Spleen (tissue), 11 donors: ENCODE data around the gene FILIP1L. TPM values are rescaled to one million over a fixed set of nuclear protein-coding genes. Genes with fewer than 3 reads are reported as not detected.

Experiments
- DNase-seq: peaks from one replicate; pipeline ENCODE4 v3.0.0-alpha.2; 2020
- H3K27ac ChIP-seq, 8 donors: fragments of 200-600 bp; sonication (generic) in 7 of 8; 1 replicate in 4 of 8; 2 replicates in 4 of 8; pipeline versions ENCODE4 v1.5.0 to v1.8.0; 2016 to 2021; ENCODE audit warnings: inconsistent platforms in 4 of 8, mild to moderate bottlenecking in 4 of 8, moderate library complexity in 1 of 8
- H3K27me3 ChIP-seq, 7 donors: fragments of 200-600 bp; sonication (generic) in 6 of 7; replicated peaks in 1 of 7; 1 replicate in 4 of 7; 2 replicates in 3 of 7; pipeline versions ENCODE4 v1.5.0 to v1.8.0; 2016 to 2021; ENCODE audit warnings: inconsistent platforms in 3 of 7, mild to moderate bottlenecking in 1 of 7
- H3K36me3 ChIP-seq, 6 donors: fragments of 200-600 bp; sonication (generic) in 5 of 6; 1 replicate in 4 of 6; 2 replicates in 2 of 6; pipeline versions ENCODE4 v1.5.0 to v1.8.0; 2016 to 2021; ENCODE audit warnings: inconsistent platforms in 2 of 6
- H3K4me1 ChIP-seq, 6 donors: fragments of 200-600 bp; sonication (generic) in 5 of 6; 1 replicate in 3 of 6; 2 replicates in 3 of 6; pipeline versions ENCODE4 v1.5.0 to v1.8.0; 2016 to 2021; ENCODE audit warnings: inconsistent platforms in 3 of 6
- H3K4me3 ChIP-seq, 8 donors: fragments of 200-600 bp; sonication (generic) in 7 of 8; 1 replicate in 4 of 8; 2 replicates in 4 of 8; pipeline versions ENCODE4 v1.5.0 to v1.8.0; 2016 to 2021; ENCODE audit warnings: inconsistent platforms in 4 of 8, mild to moderate bottlenecking in 4 of 8, moderate library complexity in 2 of 8
- H3K9me3 ChIP-seq, 8 donors: fragments of 200-600 bp; sonication (generic) in 7 of 8; 1 replicate in 4 of 8; 2 replicates in 4 of 8; pipeline versions ENCODE4 v1.5.0 to v1.8.0; 2016 to 2021; ENCODE audit warnings: inconsistent platforms in 4 of 8
- POLR2A ChIP-seq, 3 donors: fragments of 450-650 bp; IDR thresholded peaks; one replicate each; pipeline ENCODE4 v1.5.1; 2017; ENCODE audit warnings: antibody characterized with exemption in 3 of 3, mild to moderate bottlenecking in 1 of 3
- POLR2AphosphoS5 ChIP-seq, 3 donors: sonication (generic); formaldehyde crosslinking; IDR thresholded peaks; one replicate each; pipeline ENCODE4 v1.5.1; 2017; ENCODE audit warnings: antibody characterized with exemption in 3 of 3
- WGBS, 5 donors: extraction: QIAGEN DNeasy Blood & Tissue Kit in 3 of 5; methylation state at CpG; one replicate each; pipeline versions ENCODE4 v1.1.5 to v1.1.7; 2013 to 2018; 5-methylcytosine and 5-hydroxymethylcytosine counted together
- intact Hi-C: fragments of 100-400 bp; cut with DNase I; formaldehyde crosslinking; loops from one replicate; pipeline ENCODE4 v1.15.0; 2023; ENCODE audit warnings: low total_unique reads
- polyA plus RNA-seq, 3 donors: library from polyadenylated mRNA; stranded (reverse); fragments of 200-250 nt; gene quantifications; one replicate each; pipeline ENCODE4 v1.2.1, GENCODE V29; 2013
- total RNA-seq, 7 donors: library from RNA; depleted of rRNA in 3 of 7; stranded (reverse); fragments of >200 nt in 3 of 7; fragmentation: NEBNext Ultra II Directional in 4 of 7; extraction: Animal tissue kit (Norgen Biotek cat#: 25700) in 4 of 7; gene quantifications; one replicate each; pipeline versions ENCODE4 v1.1.0 to v1.2.1, GENCODE V29; 2016 to 2021
- TF ChIP-seq, protein P1 (sequence below), 11 experiments: fragments of 200-600 bp in 7 of 11; fragments of 450-650 bp in 4 of 11; sonication (generic) in 4 of 11; IDR thresholded peaks in 8 of 11; conservative IDR thresholded peaks in 3 of 11; 1 replicate in 7 of 11; 2 replicates in 4 of 11; pipeline versions ENCODE4 v1.4.0 to v1.8.0; 2016 to 2021; ENCODE audit warnings: antibody characterized with exemption in 11 of 11, inconsistent platforms in 4 of 11, mild to moderate bottlenecking in 1 of 11
- donor health status: healthy with polysubstance abuse.
- donor health status: DM: no; HTN: no; CAD: no; lungs with moderate emphysema.
- donor health status: DM: no; HTN: no; CAD: no.
- donor health status: Bipolar disorder and iron deficiency.
- donor health status: healthy.
- donor health status: DM: no; HTN: no; CAD: no.
- donor health status: DM: yes; HTN: yes; CAD: no.

FILIP1L gene
- total and polyA plus RNA-seq, 10 donors: 11.1 to 47.7 (median 30.9) TPM

DNA sequence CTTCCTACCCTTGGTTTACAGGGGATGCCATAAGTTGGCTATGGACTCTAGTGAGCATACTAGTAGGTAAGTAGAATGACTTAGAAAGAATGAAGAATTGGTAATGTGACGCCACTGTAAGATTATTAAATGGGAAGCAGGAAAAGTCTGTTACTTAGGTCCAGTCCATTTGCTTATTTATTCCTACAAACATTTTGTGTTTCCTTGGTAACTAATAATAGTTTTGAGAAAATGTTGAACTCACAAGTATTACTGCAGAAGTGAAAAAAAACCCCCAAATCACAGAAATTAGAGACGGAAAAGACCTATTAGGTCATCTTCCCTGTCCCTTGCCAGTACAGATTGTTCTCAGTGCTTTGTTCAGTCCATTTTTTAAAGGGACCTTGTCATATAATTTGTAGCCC is 233.2 kb downstream of the FILIP1L start:
- Histone ChIP-seq H3K4me3 (no peak overlapping the region), H3K36me3 (no peaks in the 10 kb centered on the region), H3K4me1 (peaks cover 4 to 43% (median 19%) of the 10 kb centered on the region in 6 donors), H3K27ac (peak overlapping the region in 7 of 8 donors; percentile 22 to 74 (median 65)), H3K27me3 (peaks cover 0 to 2% (median 0%) of the 10 kb centered on the region in 7 donors), H3K9me3 (no peaks in the 10 kb centered on the region)
- intact Hi-C loops: no loop called here
- no peak for DNase-seq
- 51 to 69% (median 64%) methylated on average over 2 of the region's 2 CpGs for WGBS, 5 donors
- TF ChIP-seq POLR2A (IDR thresholded peaks at IDR 0.05) (no peak), POLR2AphosphoS5 (IDR thresholded peaks at IDR 0.05) (no peak)
- TF ChIP-seq, protein P1, sequence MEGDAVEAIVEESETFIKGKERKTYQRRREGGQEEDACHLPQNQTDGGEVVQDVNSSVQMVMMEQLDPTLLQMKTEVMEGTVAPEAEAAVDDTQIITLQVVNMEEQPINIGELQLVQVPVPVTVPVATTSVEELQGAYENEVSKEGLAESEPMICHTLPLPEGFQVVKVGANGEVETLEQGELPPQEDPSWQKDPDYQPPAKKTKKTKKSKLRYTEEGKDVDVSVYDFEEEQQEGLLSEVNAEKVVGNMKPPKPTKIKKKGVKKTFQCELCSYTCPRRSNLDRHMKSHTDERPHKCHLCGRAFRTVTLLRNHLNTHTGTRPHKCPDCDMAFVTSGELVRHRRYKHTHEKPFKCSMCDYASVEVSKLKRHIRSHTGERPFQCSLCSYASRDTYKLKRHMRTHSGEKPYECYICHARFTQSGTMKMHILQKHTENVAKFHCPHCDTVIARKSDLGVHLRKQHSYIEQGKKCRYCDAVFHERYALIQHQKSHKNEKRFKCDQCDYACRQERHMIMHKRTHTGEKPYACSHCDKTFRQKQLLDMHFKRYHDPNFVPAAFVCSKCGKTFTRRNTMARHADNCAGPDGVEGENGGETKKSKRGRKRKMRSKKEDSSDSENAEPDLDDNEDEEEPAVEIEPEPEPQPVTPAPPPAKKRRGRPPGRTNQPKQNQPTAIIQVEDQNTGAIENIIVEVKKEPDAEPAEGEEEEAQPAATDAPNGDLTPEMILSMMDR (IDR thresholded peaks at IDR 0.05 in 8 of 11, conservative IDR thresholded peaks at IDR 0.05 in 3 of 11): no peak

DNA sequence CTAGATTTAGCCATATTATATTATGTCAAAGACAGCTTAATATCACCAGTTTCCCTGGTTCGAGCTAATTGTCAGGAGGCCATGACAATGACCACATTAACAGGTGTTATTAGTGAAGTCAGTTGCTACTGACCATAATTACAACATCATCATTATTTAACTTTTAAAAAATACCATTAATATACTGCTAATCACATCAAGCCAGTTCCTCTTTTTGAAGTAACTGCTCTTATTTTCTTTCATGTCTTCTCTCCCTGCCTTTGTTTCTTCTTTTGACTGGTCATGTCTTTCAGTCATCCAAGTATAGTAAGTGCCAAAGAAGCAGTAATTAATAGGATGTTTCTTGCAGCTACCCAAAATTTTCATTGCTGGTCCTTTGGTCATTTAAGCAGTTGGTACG is 235.0 kb downstream of the FILIP1L start:
- Histone ChIP-seq H3K4me1 (peaks cover 2 to 45% (median 24%) of the 10 kb centered on the region in 6 donors), H3K27me3 (peaks cover 0 to 13% (median 0%) of the 10 kb centered on the region in 7 donors), H3K9me3 (no peaks in the 10 kb centered on the region), H3K36me3 (no peaks in the 10 kb centered on the region), H3K4me3 (no peak overlapping the region), H3K27ac (peak overlapping the region in 2 of 8 donors; percentile 25 to 69)
- 92 to 99% (median 96%) methylated on average over 2 of the region's 2 CpGs for WGBS, 5 donors
- TF ChIP-seq, protein P1 (IDR thresholded peaks at IDR 0.05 in 8 of 11, conservative IDR thresholded peaks at IDR 0.05 in 3 of 11): no peak
- TF ChIP-seq POLR2A (IDR thresholded peaks at IDR 0.05) (no peak), POLR2AphosphoS5 (IDR thresholded peaks at IDR 0.05) (no peak)
- intact Hi-C loops: loop anchor here (10.0 kb wide), 1 partner anchor 166 kb away; no protein-coding TSS in a partner anchor
- DNase-seq: no peak

DNA sequence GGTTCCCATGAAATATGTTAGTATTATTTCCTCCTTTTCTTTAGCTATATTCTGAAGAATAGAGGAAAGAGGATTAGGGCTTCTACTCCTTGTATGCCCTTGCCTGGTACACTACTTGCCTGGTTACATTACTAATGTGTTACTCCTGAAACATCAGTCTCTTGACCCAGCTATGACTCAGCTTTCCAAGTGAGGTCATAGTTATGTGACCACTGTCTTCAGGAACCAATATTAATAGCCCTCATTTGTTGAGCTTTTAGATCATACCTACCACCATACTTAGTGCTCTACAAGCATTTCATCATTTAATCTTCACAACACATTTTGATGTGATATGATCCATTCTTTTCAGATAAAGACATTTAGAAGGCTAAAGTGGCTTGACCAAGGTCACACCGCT is 236.3 kb downstream of the FILIP1L start:
- no peak for DNase-seq
- H3K27ac ChIP-seq: peak overlapping the region in 4 of 8 donors; percentile 23 to 88 (median 85)
- 96 to 100% (median 97%) methylated on average over 1 of the region's 1 CpG for WGBS, 5 donors
- intact Hi-C loops: loop anchor here (10.0 kb wide), 1 partner anchor 167 kb away; no protein-coding TSS in a partner anchor
- no peaks in the 10 kb centered on the region for H3K36me3 ChIP-seq
- H3K27me3 ChIP-seq: peaks cover 0 to 13% (median 0%) of the 10 kb centered on the region in 7 donors
- no peak overlapping the region for H3K4me3 ChIP-seq
- TF ChIP-seq POLR2AphosphoS5 (IDR thresholded peaks at IDR 0.05): no peak
- TF ChIP-seq, protein P1 (IDR thresholded peaks at IDR 0.05 in 8 of 11, conservative IDR thresholded peaks at IDR 0.05 in 3 of 11): no peak
- no peak for TF ChIP-seq POLR2A (IDR thresholded peaks at IDR 0.05)
- H3K4me1 ChIP-seq: peaks cover 0 to 41% (median 22%) of the 10 kb centered on the region in 6 donors
- no peaks in the 10 kb centered on the region for H3K9me3 ChIP-seq

DNA sequence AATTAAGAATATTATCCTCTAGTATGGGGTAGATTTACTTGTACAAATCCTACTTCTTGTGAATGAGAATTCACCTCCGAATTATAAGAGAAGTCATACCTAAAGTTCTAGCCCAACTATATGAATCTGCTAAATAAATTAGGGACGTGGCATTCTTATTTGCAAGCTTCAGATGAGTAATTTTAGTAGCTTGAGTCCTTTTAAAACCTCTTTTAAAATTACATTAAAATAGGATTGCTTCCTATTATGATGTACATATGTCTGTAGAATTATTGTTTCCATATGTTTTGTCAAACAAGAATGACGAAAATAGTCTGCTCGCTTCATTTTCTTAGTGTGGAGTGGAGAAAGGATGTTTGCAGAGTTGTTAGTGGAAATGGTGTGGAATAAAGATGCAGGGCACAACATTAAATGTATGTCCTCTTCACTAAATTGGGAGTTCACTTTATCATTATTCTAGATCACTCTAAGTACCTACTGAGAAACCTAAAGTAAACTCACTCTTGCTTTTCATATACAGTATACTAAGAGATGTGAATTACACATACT is 237.2 kb downstream of the FILIP1L start:
- H3K4me1 ChIP-seq: peaks cover 0 to 41% (median 22%) of the 10 kb centered on the region in 6 donors
- no peaks in the 10 kb centered on the region for H3K9me3 ChIP-seq
- peaks cover 0 to 13% (median 0%) of the 10 kb centered on the region in 7 donors for H3K27me3 ChIP-seq
- peak overlapping the region in 1 of 8 donors; percentile 73 for H3K4me3 ChIP-seq
- TF ChIP-seq POLR2AphosphoS5 (IDR thresholded peaks at IDR 0.05) (no peak), POLR2A (IDR thresholded peaks at IDR 0.05) (no peak)
- TF ChIP-seq, protein P1 (IDR thresholded peaks at IDR 0.05 in 8 of 11, conservative IDR thresholded peaks at IDR 0.05 in 3 of 11): no peak
- intact Hi-C loops: loop anchor here (10.0 kb wide), 1 partner anchor 168 kb away; no protein-coding TSS in a partner anchor
- H3K27ac ChIP-seq: peak overlapping the region; percentile 61 to 88 (median 85)
- H3K36me3 ChIP-seq: no peaks in the 10 kb centered on the region
- no peak for DNase-seq
- WGBS, 5 donors: 85 to 94% (median 89%) methylated on average over 4 of the region's 4 CpGs
